HL-60 (cell line): Measurements from ENCODE around the gene CFAP90.

Source experiments
- DNase-seq, 2 experiments: peaks; one replicate each; pipeline ENCODE4 v3.0.0-alpha.2; 2010 to 2020; ENCODE audit warnings: low read depth in 1 of 2, low spot score in 1 of 2
- H3K27ac ChIP-seq: fragments of 250-450 bp; sonication (Bioruptor Pico); replicated peaks from 2 replicates; pipeline ENCODE4 v1.5.1; 2020; ENCODE audit warnings: mild to moderate bottlenecking, moderate library complexity
- H3K27me3 ChIP-seq: fragments of 250-450 bp; sonication (Bioruptor Pico); 2 replicates; pipeline ENCODE4 v1.5.1; 2021; ENCODE audit warnings: mild to moderate bottlenecking, moderate library complexity; ENCODE audit not compliant: insufficient read depth, poor library complexity, severe bottlenecking
- H3K4me3 ChIP-seq: replicated peaks from 2 replicates; pipeline ENCODE4 v1.5.1; 2011; ENCODE audit warnings: mild to moderate bottlenecking, control low read depth, low read length; ENCODE audit not compliant: insufficient read depth
- GABPA ChIP-seq: IDR thresholded peaks from 2 replicates; pipeline ENCODE4 v1.6.1; 2012; ENCODE audit warnings: low read depth
- POLR2AphosphoS5 ChIP-seq: IDR thresholded peaks from 2 replicates; pipeline ENCODE4 v1.6.1; 2012; ENCODE audit warnings: low read depth
- SPI1 ChIP-seq: IDR thresholded peaks from 2 replicates; pipeline ENCODE4 v1.6.1; 2012; ENCODE audit warnings: low read depth, mild to moderate bottlenecking, borderline replicate concordance
- TF ChIP-seq, protein P1 (sequence below): IDR thresholded peaks from one replicate; pipeline ENCODE4 v1.5.1; 2011; ENCODE audit warnings: low read length, control low read depth, inconsistent platforms; ENCODE audit not compliant: insufficient read depth
- TF ChIP-seq, protein P2 (sequence below): IDR thresholded peaks from 2 replicates; pipeline ENCODE4 v1.6.1; 2012; ENCODE audit warnings: low read depth; ENCODE audit not compliant: insufficient replicate concordance

The CFAP90 gene

DNA sequence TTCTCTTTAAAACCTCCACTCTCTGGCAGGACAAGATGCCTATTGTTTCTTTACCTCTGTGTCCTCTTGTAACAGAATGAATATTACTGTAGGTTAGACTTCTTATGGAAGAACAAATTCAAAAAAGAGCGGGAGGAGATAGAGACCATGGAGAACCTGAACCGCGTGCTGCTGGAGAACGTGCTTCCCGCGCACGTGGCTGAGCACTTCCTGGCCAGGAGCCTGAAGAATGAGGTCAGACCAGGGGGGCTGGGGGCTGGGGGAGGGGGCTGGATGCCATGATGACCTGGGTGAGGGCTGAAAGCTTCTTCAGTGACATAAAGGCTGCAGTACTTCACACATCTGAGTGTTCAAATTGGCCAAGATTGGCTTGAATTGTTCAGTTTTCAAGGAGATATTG lies 61.4 kb downstream of the CFAP90 start:
- no peak overlapping the region for H3K27ac ChIP-seq
- TF ChIP-seq POLR2AphosphoS5 (no peak), GABPA (no peak), SPI1 (no peak)
- TF ChIP-seq, protein P1, sequence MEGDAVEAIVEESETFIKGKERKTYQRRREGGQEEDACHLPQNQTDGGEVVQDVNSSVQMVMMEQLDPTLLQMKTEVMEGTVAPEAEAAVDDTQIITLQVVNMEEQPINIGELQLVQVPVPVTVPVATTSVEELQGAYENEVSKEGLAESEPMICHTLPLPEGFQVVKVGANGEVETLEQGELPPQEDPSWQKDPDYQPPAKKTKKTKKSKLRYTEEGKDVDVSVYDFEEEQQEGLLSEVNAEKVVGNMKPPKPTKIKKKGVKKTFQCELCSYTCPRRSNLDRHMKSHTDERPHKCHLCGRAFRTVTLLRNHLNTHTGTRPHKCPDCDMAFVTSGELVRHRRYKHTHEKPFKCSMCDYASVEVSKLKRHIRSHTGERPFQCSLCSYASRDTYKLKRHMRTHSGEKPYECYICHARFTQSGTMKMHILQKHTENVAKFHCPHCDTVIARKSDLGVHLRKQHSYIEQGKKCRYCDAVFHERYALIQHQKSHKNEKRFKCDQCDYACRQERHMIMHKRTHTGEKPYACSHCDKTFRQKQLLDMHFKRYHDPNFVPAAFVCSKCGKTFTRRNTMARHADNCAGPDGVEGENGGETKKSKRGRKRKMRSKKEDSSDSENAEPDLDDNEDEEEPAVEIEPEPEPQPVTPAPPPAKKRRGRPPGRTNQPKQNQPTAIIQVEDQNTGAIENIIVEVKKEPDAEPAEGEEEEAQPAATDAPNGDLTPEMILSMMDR = no peak
- TF ChIP-seq, protein P2, sequence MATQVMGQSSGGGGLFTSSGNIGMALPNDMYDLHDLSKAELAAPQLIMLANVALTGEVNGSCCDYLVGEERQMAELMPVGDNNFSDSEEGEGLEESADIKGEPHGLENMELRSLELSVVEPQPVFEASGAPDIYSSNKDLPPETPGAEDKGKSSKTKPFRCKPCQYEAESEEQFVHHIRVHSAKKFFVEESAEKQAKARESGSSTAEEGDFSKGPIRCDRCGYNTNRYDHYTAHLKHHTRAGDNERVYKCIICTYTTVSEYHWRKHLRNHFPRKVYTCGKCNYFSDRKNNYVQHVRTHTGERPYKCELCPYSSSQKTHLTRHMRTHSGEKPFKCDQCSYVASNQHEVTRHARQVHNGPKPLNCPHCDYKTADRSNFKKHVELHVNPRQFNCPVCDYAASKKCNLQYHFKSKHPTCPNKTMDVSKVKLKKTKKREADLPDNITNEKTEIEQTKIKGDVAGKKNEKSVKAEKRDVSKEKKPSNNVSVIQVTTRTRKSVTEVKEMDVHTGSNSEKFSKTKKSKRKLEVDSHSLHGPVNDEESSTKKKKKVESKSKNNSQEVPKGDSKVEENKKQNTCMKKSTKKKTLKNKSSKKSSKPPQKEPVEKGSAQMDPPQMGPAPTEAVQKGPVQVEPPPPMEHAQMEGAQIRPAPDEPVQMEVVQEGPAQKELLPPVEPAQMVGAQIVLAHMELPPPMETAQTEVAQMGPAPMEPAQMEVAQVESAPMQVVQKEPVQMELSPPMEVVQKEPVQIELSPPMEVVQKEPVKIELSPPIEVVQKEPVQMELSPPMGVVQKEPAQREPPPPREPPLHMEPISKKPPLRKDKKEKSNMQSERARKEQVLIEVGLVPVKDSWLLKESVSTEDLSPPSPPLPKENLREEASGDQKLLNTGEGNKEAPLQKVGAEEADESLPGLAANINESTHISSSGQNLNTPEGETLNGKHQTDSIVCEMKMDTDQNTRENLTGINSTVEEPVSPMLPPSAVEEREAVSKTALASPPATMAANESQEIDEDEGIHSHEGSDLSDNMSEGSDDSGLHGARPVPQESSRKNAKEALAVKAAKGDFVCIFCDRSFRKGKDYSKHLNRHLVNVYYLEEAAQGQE = no peak
- H3K27me3 ChIP-seq = no peaks in the 10 kb centered on the region
- H3K4me3 ChIP-seq = no peak overlapping the region
- DNase-seq = no peak

DNA sequence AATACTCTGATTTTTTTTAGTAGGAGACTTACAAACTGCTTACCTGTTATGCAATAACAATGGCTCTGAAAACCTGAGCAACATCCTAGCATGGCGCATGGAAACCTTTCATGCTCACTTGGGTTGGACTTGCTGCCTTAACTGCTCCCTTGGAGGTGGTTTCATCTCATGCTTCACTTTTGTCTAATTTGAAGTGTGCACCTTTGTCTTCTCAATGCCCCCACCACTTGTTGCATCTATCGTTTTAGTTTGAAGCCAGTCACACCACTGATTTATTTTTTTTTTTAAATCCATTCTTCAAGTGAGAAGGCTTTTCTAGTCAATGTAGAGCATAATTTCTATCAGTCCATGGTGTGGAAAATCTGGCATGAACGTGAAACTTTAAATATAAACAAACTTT lies 63.2 kb downstream of the CFAP90 start:
- peaks cover 4% of the 10 kb centered on the region for H3K27me3 ChIP-seq
- H3K4me3 ChIP-seq = no peak overlapping the region
- TF ChIP-seq, protein P1 = no peak
- TF ChIP-seq, protein P2 = no peak
- TF ChIP-seq GABPA (no peak), SPI1 (no peak), POLR2AphosphoS5 (no peak)
- DNase-seq = no peak
- no peak overlapping the region for H3K27ac ChIP-seq

DNA sequence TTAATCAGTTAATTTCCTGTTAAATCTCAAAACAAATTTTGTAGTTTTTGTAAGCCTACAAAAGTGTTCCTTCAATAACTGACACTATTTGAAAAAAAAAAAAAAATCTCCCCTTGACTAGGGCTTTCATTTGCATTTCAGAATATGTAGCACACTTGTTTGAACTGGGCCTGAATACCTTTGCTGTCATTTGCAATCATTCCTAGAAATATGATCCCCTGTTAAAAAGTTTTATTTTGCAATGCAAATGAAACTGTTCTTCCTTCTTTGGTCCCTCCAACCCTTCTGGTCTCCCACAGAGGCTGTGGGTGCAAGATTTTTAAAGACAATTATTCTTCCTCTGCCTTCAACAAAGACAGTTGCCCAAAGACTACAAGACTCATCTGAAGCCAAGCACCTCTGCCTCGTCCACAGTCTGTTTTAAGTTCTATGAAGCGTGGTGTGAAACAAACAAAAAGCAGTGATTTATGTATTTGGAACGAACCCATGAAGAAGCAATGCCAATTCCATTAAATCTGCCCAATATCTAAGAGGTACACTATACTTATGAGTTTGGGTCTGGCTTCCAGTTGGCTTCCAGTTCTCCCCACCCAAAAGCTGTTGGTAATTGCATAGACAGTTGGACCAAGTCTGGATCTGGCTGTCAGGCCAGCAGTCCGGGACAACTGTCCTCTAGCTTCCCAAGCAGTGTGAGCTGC lies 66.1 kb downstream of the CFAP90 start:
- TF ChIP-seq, protein P1 = no peak
- TF ChIP-seq POLR2AphosphoS5 = no peak
- TF ChIP-seq GABPA = no peak
- no peak for TF ChIP-seq SPI1
- TF ChIP-seq, protein P2 = no peak
- H3K27ac ChIP-seq = no peak overlapping the region
- no peak overlapping the region for H3K4me3 ChIP-seq
- H3K27me3 ChIP-seq = peaks cover 4% of the 10 kb centered on the region
- no peak for DNase-seq
